ENCODE measurements around the gene HLA-DMA. TPM values are rescaled to one million over a fixed set of nuclear protein-coding genes. Genes with fewer than 3 reads are reported as not detected.

HLA-DMA gene
- total and polyA plus RNA-seq, 2 of the 8 experiments (the other 6 are each of a cell fraction or from before 2014, with no cell fraction given), result 13.3 to 23.1 TPM

DNA sequence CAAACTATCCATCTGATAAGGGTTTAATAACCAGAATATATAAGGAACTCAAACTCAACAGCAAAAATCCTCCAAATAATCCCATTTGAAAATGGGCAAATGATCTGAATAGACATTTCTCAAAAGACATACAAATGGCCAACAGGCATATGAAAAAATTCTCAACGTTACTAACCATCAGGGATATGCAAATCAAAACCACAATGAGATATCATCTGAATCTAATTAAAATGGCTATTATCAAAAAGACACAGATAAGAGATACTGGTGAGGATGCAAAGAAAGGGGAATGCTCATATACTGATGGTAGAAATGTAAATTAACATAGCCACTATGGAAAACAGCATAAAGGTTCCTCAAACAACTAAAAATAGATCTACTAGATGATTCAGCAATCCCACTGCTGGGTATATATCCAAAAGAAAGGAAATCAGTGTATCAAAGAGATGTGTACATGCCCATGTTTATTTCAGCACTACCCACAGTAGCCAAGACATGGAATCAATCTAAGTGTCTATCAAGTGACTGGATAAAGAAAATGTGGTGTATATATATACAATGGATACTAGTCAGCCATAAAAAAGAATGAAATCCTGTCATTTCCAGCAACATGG lies 9.4 kb upstream of the HLA-DMA start:
- no peak overlapping the region for H3K4me3 ChIP-seq (ENCODE audit: extremely low read depth in 1 of 4, insufficient read depth in 2 of 4, low read depth in 3 of 4, low read length in 4 of 4)
- no peak overlapping the region for H3K4me2 ChIP-seq (ENCODE audit: insufficient read depth in 1 of 2, low read depth in 2 of 2, low read length in 2 of 2)
- H4K91ac ChIP-seq (replicated peaks; ENCODE audit: insufficient read length, low read length), result no peak overlapping the region
- peaks cover 0 to 9% of the 10 kb centered on the region in 2 experiments for H4K20me1 ChIP-seq (replicated peaks in 1 of 2; ENCODE audit: control insufficient read depth in 1 of 2, insufficient read depth in 2 of 2, low read length in 2 of 2)
- H2BK5ac ChIP-seq (ENCODE audit: low read depth, low read length), result no peak overlapping the region
- no peak overlapping the region for H3K23ac ChIP-seq (ENCODE audit: insufficient read length)
- H2AK5ac ChIP-seq (ENCODE audit: low read depth, low read length), result no peak overlapping the region
- H3K79me2 ChIP-seq (ENCODE audit: control insufficient read depth in 1 of 2, insufficient read depth in 2 of 2, low read length in 2 of 2), result peaks cover 4 to 61% of the 10 kb centered on the region in 2 experiments
- no peaks in the 10 kb centered on the region; a peak in 1 of 4 replicates for H3K9me3 ChIP-seq (ENCODE audit: insufficient read depth in 2 of 2, low read depth in 1 of 2, low read length in 1 of 2)
- no peak overlapping the region for H4K8ac ChIP-seq (ENCODE audit: extremely low read depth, insufficient read depth, low read length)
- H3K18ac ChIP-seq (ENCODE audit: extremely low read depth, low read length), result no peak overlapping the region
- H4K5ac ChIP-seq (ENCODE audit: insufficient read length, low read depth, low read length), result no peak overlapping the region
- H3K23me2 ChIP-seq (ENCODE audit: low read depth, low read length), result no peaks in the 10 kb centered on the region
- peaks cover 0 to 4% (median under 1%) of the 10 kb centered on the region in 4 experiments; a peak in 3 of 7 replicates for H3K4me1 ChIP-seq (replicated peaks in 1 of 4; ENCODE audit: control insufficient read depth in 3 of 4, insufficient read depth in 4 of 4, low read length in 3 of 4)
- no peak overlapping the region for H2AFZ ChIP-seq (ENCODE audit: low read length)
- ChIA-PET POLR2A (ENCODE audit: partially characterized antibody) (interaction anchor here (1.1 to 33.3 kb wide), 4 partner anchors 8 to 70 kb away, joined by 3 to 1158 read pairs (median 9); partner anchors contain the start of genes BRD2 and HLA-DMA), CTCF (ENCODE audit: partially characterized antibody) (interaction anchor here (1.2 to 14.6 kb wide), 6 partner anchors 8 to 29 kb away, joined by 3 to 168 read pairs (median 6); partner anchors contain the start of gene HLA-DMA)
- no peak overlapping the region for H2BK12ac ChIP-seq (ENCODE audit: low read depth, low read length)
- H3K4ac ChIP-seq (replicated peaks; ENCODE audit: insufficient read length, low read depth, low read length), result no peak overlapping the region
- H3K9ac ChIP-seq (replicated peaks in 1 of 4; ENCODE audit: extremely low read depth in 1 of 4, low read depth in 3 of 4, low read length in 3 of 4), result no peak overlapping the region; a peak in 1 of 7 replicates
- no peak overlapping the region for H2BK120ac ChIP-seq (replicated peaks; ENCODE audit: low read depth, low read length)
- WGBS, 2 experiments (ENCODE audit: extremely low coverage in 1 of 2, insufficient coverage in 1 of 2, insufficient read length in 1 of 2, insufficient replicate concordance in 2 of 2, low coverage in 1 of 2, low lambda C conversion rate in 2 of 2, missing lambda C conversion rate in 1 of 2), result 88% methylated on average over 1 of the region's 1 CpG; no CpG with 5 or more reads in 1 of the 2 experiments
- DNase-seq (ENCODE audit: low read depth in 1 of 2, low spot score in 2 of 2) (no peak), FAIRE-seq (no peak)
- H3K36me3 ChIP-seq (ENCODE audit: control insufficient read depth in 2 of 4, insufficient read depth in 4 of 4, low read length in 3 of 4), result no peaks in the 10 kb centered on the region
- H3K14ac ChIP-seq (ENCODE audit: insufficient read length), result no peak overlapping the region
- no peak overlapping the region for H3K27ac ChIP-seq (ENCODE audit: low read depth, low read length)
- H3K79me1 ChIP-seq (ENCODE audit: low read depth, low read length), result no peaks in the 10 kb centered on the region; the same call in 1 of the 2 replicates
- no peak overlapping the region for H3K56ac ChIP-seq (replicated peaks; ENCODE audit: insufficient read length, low read depth, low read length)
- no peak overlapping the region for H2BK15ac ChIP-seq (ENCODE audit: low read length)
- H3K27me3 ChIP-seq (replicated peaks in 1 of 4; ENCODE audit: control insufficient read depth in 3 of 4, extremely low read depth in 1 of 4, insufficient read depth in 3 of 4, low read length in 3 of 4), result no peaks in the 10 kb centered on the region
- no peak overlapping the region for H2BK20ac ChIP-seq (ENCODE audit: low read length)
- TF ChIP-seq EP300 (IDR thresholded peaks at IDR 0.05; ENCODE audit: borderline replicate concordance in 1 of 2, low read depth in 2 of 2, low read length in 2 of 2), result no peak
- TF ChIP-seq SAP30 (IDR thresholded peaks at IDR 0.05; ENCODE audit: insufficient read depth, insufficient replicate concordance, low read length), result no peak
- no peak for TF ChIP-seq SP2 (IDR thresholded peaks at IDR 0.05; ENCODE audit: low read length)
- TF ChIP-seq SRF (IDR thresholded peaks at IDR 0.05; ENCODE audit: low read depth, low read length), result no peak
- no peak for TF ChIP-seq ZNF274 (IDR thresholded peaks at IDR 0.05; ENCODE audit: borderline replicate concordance, extremely low read depth, low read length)
- no peak for TF ChIP-seq TAF7 (optimal IDR thresholded peaks at IDR 0.05; ENCODE audit: borderline replicate concordance, low read depth, low read length)
- no peak for TF ChIP-seq POU5F1 (IDR thresholded peaks at IDR 0.05; ENCODE audit: low read depth, low read length)
- TF ChIP-seq, protein P1, sequence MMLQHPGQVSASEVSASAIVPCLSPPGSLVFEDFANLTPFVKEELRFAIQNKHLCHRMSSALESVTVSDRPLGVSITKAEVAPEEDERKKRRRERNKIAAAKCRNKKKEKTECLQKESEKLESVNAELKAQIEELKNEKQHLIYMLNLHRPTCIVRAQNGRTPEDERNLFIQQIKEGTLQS (IDR thresholded peaks at IDR 0.05; ENCODE audit: insufficient read depth, low read depth, low read length), result no peak
- TF ChIP-seq CHD1 (IDR thresholded peaks at IDR 0.05; ENCODE audit: low read depth, low read length), result no peak
- TF ChIP-seq, protein P2, sequence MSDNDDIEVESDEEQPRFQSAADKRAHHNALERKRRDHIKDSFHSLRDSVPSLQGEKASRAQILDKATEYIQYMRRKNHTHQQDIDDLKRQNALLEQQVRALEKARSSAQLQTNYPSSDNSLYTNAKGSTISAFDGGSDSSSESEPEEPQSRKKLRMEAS (IDR thresholded peaks at IDR 0.05), result no peak
- TF ChIP-seq YY1 (IDR thresholded peaks at IDR 0.05; ENCODE audit: low read depth, low read length), result no peak

Data from H1 (cell line).